PC-3 (cell line): ENCODE data around the gene GPC1. TPM values are rescaled to one million over a fixed set of nuclear protein-coding genes. Genes with fewer than 3 reads are reported as not detected.

ENCODE experiments used
- ATAC-seq: fragments of 200-7000 bp; cut with Tn5 transposase; 2 replicates; pipeline ENCODE4 v1.9.1; 2020; ENCODE audit warnings: mild to moderate bottlenecking, moderate library complexity
- BruUV-seq: library from RNA; stranded (reverse); fragments of 400-500 nt; replicated peaks from 2 replicates; lab custom pipeline; 2021; lab: Mats Ljungman, UMichigan
- CTCF ChIA-PET: fragments of 300-600 bp; sonication (Branson Sonifier 250); formaldehyde crosslinking; loops from one replicate; lab custom pipeline; 2022; ENCODE audit warnings: antibody characterized with exemption; lab: Charles Lee
- POLR2A ChIA-PET: fragments of 300-600 bp; sonication (Branson Sonifier 250); formaldehyde crosslinking; loops from one replicate; lab custom pipeline; 2022; ENCODE audit warnings: antibody characterized with exemption; ENCODE audit not compliant: unreplicated experiment; lab: Charles Lee
- DNase-seq: peaks from one replicate; pipeline ENCODE4 v3.0.0-alpha.2; 2015
- H2AFZ ChIP-seq: fragments of 300-600 bp; sonication (generic); 2 replicates; pipeline ENCODE4 v1.6.0; 2016; ENCODE audit warnings: antibody characterized with exemption, low read length
- H3F3A ChIP-seq: fragments of 300-600 bp; sonication (generic); one replicate; pipeline ENCODE4 v1.6.0; 2017; ENCODE audit warnings: antibody characterized with exemption, low read length, control low read depth, mild to moderate bottlenecking; ENCODE audit not compliant: unreplicated experiment
- H3K27ac ChIP-seq: fragments of 300-600 bp; sonication (generic); 2 replicates; pipeline ENCODE4 v1.5.1; 2016; ENCODE audit warnings: mild to moderate bottlenecking, low read length
- H3K27me3 ChIP-seq: fragments of 300-600 bp; sonication (generic); 2 replicates; pipeline ENCODE4 v1.6.1; 2016; ENCODE audit warnings: low read length, mixed read lengths
- H3K36me3 ChIP-seq: fragments of 300-600 bp; sonication (generic); 2 replicates; pipeline ENCODE4 v1.6.1; 2016; ENCODE audit warnings: low read depth, mixed run types, low read length, mixed read lengths
- H3K4me1 ChIP-seq: fragments of 300-600 bp; sonication (generic); 2 replicates; pipeline ENCODE4 v1.5.1; 2016; ENCODE audit warnings: low read length; ENCODE audit not compliant: insufficient read depth
- H3K4me2 ChIP-seq: fragments of 300-600 bp; sonication (generic); 2 replicates; pipeline ENCODE4 v1.6.0; 2016; ENCODE audit warnings: low read length
- H3K4me3 ChIP-seq: fragments of 300-600 bp; sonication (generic); 2 replicates; pipeline ENCODE4 v1.5.1; 2016; ENCODE audit warnings: mild to moderate bottlenecking, low read length, mixed read lengths
- H3K79me2 ChIP-seq: fragments of 300-600 bp; sonication (generic); 2 replicates; pipeline ENCODE4 v1.6.1; 2017; ENCODE audit warnings: low read length, mixed read lengths
- H3K9ac ChIP-seq: fragments of 300-600 bp; sonication (generic); 2 replicates; pipeline ENCODE4 v1.6.0; 2016; ENCODE audit warnings: mild to moderate bottlenecking, low read length
- H3K9me2 ChIP-seq: fragments of 300-600 bp; sonication (generic); replicated peaks from 2 replicates; pipeline ENCODE4 v1.6.1; 2016; ENCODE audit warnings: mixed run types, low read length, mixed read lengths
- H3K9me3 ChIP-seq: fragments of 300-600 bp; sonication (generic); 2 replicates; pipeline ENCODE4 v1.6.1; 2016; ENCODE audit warnings: low read length, mixed read lengths
- H4K20me1 ChIP-seq: fragments of 300-600 bp; sonication (generic); 2 replicates; pipeline ENCODE4 v1.6.1; 2016; ENCODE audit warnings: low read length, mixed read lengths
- EZH2 ChIP-seq: fragments of 300-600 bp; sonication (generic); IDR thresholded peaks from one replicate; pipeline ENCODE4 v1.6.1; 2017; ENCODE audit warnings: antibody characterized with exemption, mild to moderate bottlenecking, low read length; ENCODE audit not compliant: unreplicated experiment
- EZH2phosphoT487 ChIP-seq: fragments of 300-600 bp; sonication (generic); IDR thresholded peaks from 2 replicates; pipeline ENCODE4 v1.6.1; 2018; ENCODE audit warnings: mild to moderate bottlenecking, antibody characterized with exemption, low read length, borderline replicate concordance
- intact Hi-C: fragments of 100-400 bp; cut with micrococcal nuclease; formaldehyde crosslinking; loops from 2 replicates; pipeline ENCODE4 v1.9.0; 2023
- total RNA-seq: library from RNA; depleted of rRNA; stranded (reverse); fragments of >200 nt; gene quantifications from 2 replicates; pipeline ENCODE4 v1.2.3, GENCODE V29; 2014
- TF ChIP-seq, protein P1 (sequence below): fragments of 300-600 bp; sonication (generic); conservative IDR thresholded peaks from 2 replicates; pipeline ENCODE4 v1.5.1; 2017; ENCODE audit warnings: antibody characterized with exemption, low read depth, mild to moderate bottlenecking, low read length

The GPC1 gene
- total RNA-seq, 1 experiment from 2014 or later: 37.1 TPM

DNA sequence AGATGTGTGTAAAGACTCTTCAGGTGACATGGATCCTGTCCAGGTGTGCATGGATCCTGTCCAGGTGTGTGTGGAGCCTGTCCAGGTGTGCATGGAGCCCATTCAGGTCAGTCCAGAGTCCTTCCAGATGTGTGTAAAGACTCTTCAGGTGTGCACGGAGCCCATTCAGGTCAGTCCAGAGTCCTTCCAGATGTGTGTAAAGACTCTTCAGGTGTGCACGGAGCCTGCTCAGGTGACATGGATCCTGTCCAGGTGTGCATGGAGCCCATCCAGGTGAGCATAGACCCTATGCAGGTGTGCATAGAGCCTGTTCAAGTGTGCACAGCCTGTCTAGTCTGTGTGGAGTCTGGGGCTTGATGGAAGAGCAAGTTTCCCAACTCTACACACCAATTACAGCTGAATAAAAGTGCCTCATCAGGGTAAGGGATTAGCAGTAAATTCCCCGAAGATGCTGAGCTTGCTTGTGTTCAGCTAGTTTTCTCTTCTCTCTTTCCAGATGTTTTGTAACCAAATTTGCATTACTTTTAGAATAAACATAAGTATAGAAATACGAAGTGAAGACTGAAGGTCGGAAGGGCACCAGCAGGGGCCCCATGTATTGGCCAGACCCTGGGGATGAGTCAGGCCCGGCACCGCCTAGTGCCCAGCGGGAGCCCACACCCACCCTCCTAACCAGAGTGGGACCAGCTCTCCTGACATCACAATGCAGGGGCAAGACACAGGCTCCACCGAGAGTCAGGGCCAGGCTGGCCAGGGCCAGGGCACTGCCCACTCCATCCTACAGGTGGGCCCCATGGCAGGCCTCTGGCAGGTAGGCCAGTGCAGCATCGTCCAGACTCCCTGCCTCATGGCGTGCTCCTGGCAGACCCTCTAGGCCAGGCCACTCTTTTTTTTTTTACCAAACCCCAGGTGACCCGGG lies 38.6 kb upstream of the GPC1 start:
- no peak for TF ChIP-seq EZH2
- no peak for TF ChIP-seq EZH2phosphoT487
- TF ChIP-seq, protein P1, sequence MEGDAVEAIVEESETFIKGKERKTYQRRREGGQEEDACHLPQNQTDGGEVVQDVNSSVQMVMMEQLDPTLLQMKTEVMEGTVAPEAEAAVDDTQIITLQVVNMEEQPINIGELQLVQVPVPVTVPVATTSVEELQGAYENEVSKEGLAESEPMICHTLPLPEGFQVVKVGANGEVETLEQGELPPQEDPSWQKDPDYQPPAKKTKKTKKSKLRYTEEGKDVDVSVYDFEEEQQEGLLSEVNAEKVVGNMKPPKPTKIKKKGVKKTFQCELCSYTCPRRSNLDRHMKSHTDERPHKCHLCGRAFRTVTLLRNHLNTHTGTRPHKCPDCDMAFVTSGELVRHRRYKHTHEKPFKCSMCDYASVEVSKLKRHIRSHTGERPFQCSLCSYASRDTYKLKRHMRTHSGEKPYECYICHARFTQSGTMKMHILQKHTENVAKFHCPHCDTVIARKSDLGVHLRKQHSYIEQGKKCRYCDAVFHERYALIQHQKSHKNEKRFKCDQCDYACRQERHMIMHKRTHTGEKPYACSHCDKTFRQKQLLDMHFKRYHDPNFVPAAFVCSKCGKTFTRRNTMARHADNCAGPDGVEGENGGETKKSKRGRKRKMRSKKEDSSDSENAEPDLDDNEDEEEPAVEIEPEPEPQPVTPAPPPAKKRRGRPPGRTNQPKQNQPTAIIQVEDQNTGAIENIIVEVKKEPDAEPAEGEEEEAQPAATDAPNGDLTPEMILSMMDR: no peak
- no peak overlapping the region for H3K4me2 ChIP-seq
- no peak overlapping the region for H2AFZ ChIP-seq
- no peak overlapping the region for H3K9ac ChIP-seq
- H3K27me3 ChIP-seq: no peaks in the 10 kb centered on the region
- POLR2A ChIA-PET: no interaction called here
- no peak for ATAC-seq
- no peaks in the 10 kb centered on the region for H4K20me1 ChIP-seq
- H3K4me3 ChIP-seq: no peak overlapping the region
- H3K9me3 ChIP-seq: no peaks in the 10 kb centered on the region
- H3K36me3 ChIP-seq: no peaks in the 10 kb centered on the region
- H3K9me2 ChIP-seq: no peaks in the 10 kb centered on the region
- no TSS peak for BruUV-seq
- intact Hi-C loops: no loop called here
- CTCF ChIA-PET: no interaction called here
- H3F3A ChIP-seq: no peaks in the 10 kb centered on the region
- H3K4me1 ChIP-seq: no peaks in the 10 kb centered on the region
- no peak for DNase-seq
- H3K27ac ChIP-seq: no peak overlapping the region
- no peaks in the 10 kb centered on the region for H3K79me2 ChIP-seq

DNA sequence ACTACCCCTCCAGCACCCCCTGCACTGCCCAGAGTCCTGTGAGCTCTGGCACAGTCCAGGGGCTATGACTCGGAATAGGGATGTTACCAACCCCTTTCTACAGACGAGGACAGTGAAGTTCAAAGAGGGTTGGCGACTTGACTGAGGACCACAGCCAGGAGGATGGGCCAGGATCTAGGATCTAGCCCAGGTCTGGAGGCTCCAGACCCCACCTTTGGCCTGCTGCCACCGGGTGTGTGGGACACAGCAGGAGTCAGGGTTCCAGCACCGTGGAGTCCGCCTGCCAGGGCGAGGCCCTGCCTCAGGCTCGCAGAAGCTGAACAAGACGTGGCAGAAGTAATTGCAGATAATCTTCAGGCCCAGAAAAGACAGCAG lies 37.9 kb upstream of the GPC1 start:
- Histone ChIP-seq H3K4me3 (no peak overlapping the region), H3K79me2 (no peaks in the 10 kb centered on the region), H4K20me1 (no peaks in the 10 kb centered on the region), H3K4me2 (no peak overlapping the region), H3K27me3 (no peaks in the 10 kb centered on the region), H2AFZ (no peak overlapping the region), H3K36me3 (no peaks in the 10 kb centered on the region), H3K9me2 (no peaks in the 10 kb centered on the region), H3K9me3 (no peaks in the 10 kb centered on the region), H3F3A (no peaks in the 10 kb centered on the region), H3K4me1 (no peaks in the 10 kb centered on the region), H3K9ac (no peak overlapping the region), H3K27ac (no peak overlapping the region)
- DNase-seq: no peak
- BruUV-seq: no TSS peak
- TF ChIP-seq, protein P1: no peak
- no peak for TF ChIP-seq EZH2
- TF ChIP-seq EZH2phosphoT487: no peak
- ChIA-PET POLR2A (no interaction called here), CTCF (no interaction called here)
- intact Hi-C loops: no loop called here
- no peak for ATAC-seq

DNA sequence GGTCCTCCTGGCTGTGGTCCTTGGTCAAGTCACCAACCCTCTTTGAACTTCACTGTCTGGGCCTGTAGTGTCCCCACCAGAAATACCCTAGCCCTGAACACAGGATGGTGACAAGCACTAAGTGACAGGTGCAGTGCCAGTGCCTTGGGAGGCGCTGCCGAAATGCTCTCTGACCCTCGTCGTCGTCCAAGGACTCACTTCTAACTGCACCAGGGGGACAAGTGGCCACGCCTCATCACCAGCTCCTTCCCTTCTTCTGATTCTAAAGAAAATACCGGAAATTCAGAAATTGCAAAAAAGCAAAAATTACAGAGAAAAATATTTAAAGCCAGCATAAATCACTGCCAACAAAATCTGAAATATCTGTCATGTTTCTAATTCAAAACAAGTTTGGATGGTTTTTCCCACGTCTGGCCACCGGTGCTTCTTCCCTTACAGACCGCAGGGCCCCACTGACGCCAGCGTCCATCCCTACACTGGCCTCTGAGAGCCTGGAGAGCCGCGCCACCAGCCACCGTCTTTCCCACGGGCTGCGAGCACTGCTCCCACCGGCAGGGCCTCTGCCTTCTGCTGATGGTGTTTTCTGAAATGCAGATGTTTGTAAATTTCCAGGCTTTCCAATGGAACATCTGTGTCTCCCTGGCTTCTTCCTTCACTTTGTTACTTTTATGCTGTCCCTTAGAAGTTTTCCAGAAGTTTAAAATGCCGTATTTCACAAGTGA lies 37.4 kb upstream of the GPC1 start:
- no peaks in the 10 kb centered on the region for H3K9me3 ChIP-seq
- intact Hi-C loops: no loop called here
- no peaks in the 10 kb centered on the region for H3K79me2 ChIP-seq
- no peaks in the 10 kb centered on the region for H4K20me1 ChIP-seq
- H2AFZ ChIP-seq: no peak overlapping the region
- no peaks in the 10 kb centered on the region for H3F3A ChIP-seq
- no peak overlapping the region for H3K4me2 ChIP-seq
- H3K4me1 ChIP-seq: no peaks in the 10 kb centered on the region
- no peaks in the 10 kb centered on the region for H3K36me3 ChIP-seq
- BruUV-seq: no TSS peak
- TF ChIP-seq EZH2phosphoT487: no peak
- TF ChIP-seq EZH2: no peak
- TF ChIP-seq, protein P1: no peak
- H3K9me2 ChIP-seq: no peaks in the 10 kb centered on the region
- ATAC-seq (no peak), DNase-seq (no peak)
- H3K4me3 ChIP-seq: no peak overlapping the region
- H3K9ac ChIP-seq: no peak overlapping the region
- ChIA-PET CTCF (no interaction called here), POLR2A (no interaction called here)
- no peaks in the 10 kb centered on the region for H3K27me3 ChIP-seq
- no peak overlapping the region for H3K27ac ChIP-seq
